ENCODE data around the gene GAPVD1.

The GAPVD1 gene

GRCh38 chr9:125410522-125410894 is 148.9 kb downstream of the GAPVD1 start:
- no peak overlapping the region for H4K91ac ChIP-seq (ENCODE audit: low read depth, low read length)
- no peak overlapping the region for H3K18ac ChIP-seq (ENCODE audit: low read length)
- H3K79me1 ChIP-seq (ENCODE audit: low read length), result peaks cover 7% of the 10 kb centered on the region
- no peak overlapping the region for H2AFZ ChIP-seq (ENCODE audit: insufficient read depth, low read length, poor library complexity)
- H3K9me3 ChIP-seq (ENCODE audit: insufficient read depth, low read depth, low read length), result peaks cover 3% of the 10 kb centered on the region
- no peaks in the 10 kb centered on the region for H3K27me3 ChIP-seq (ENCODE audit: insufficient read depth, low read length)
- H3K4ac ChIP-seq (ENCODE audit: low read depth, low read length), result no peak overlapping the region
- no CpG with 5 or more reads among the region's 24 CpGs for WGBS (ENCODE audit: extremely low coverage, insufficient coverage, insufficient read length)
- no peak overlapping the region for H3K4me2 ChIP-seq (ENCODE audit: low read length)
- H3K4me1 ChIP-seq (ENCODE audit: control insufficient read depth in 1 of 2, insufficient read depth in 2 of 2, low read length in 2 of 2), result peaks cover 0 to 3% of the 10 kb centered on the region in 2 experiments
- H4K8ac ChIP-seq (ENCODE audit: low read depth, low read length), result no peak overlapping the region
- peaks cover 7% of the 10 kb centered on the region for H3K79me2 ChIP-seq (ENCODE audit: control insufficient read depth, insufficient read depth, low read length, poor library complexity)
- H3K36me3 ChIP-seq (ENCODE audit: control insufficient read depth in 1 of 2, insufficient read depth in 2 of 2, low read length in 2 of 2), result no peaks in the 10 kb centered on the region
- no peak overlapping the region for H2BK120ac ChIP-seq (ENCODE audit: insufficient read depth, low read length, poor library complexity)
- H3K14ac ChIP-seq (ENCODE audit: low read length), result no peak overlapping the region
- H3K27ac ChIP-seq (ENCODE audit: low read depth, low read length), result no peak overlapping the region
- no peak overlapping the region for H2BK12ac ChIP-seq (ENCODE audit: low read length)
- no peak overlapping the region for H3K9ac ChIP-seq (ENCODE audit: low read length)
- H3K4me3 ChIP-seq (ENCODE audit: low read depth, low read length), result no peak overlapping the region
- H3K23ac ChIP-seq (ENCODE audit: low read length), result no peak overlapping the region
- H4K12ac ChIP-seq (ENCODE audit: low read depth, low read length), result no peak overlapping the region
- no peak overlapping the region for H2AK5ac ChIP-seq (ENCODE audit: low read length)
- DNase-seq, result no peak
- H2BK5ac ChIP-seq (ENCODE audit: low read depth, low read length, poor library complexity), result no peak overlapping the region

DNA sequence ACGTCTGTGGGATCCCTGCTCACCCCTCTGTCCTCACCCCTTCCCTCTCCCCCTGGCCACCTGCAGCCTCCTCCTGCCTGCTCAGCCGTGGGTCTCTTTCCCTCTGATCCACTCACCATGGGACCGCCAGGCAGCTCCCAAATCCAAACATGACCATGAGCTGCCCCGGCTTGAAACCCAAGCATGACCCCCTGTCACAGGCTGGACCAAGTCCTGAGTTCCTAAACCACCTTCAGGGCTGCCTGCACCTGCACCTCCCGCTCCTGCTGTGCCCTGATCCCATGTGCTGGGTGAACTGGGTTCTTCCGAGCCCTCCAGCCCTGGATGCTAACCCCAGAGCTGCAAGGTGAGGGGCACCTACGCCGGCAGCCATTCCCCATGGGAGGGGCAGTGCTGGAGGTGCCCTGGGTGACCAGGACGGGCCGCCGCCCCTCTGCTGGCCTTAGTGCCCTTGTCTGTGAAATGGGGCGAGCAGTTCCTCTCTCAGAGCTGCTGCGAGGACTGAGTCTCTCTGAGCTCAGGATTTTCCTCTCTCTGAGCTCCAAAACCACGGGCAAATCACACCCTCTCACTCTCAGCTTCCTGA is 149.6 kb downstream of the GAPVD1 start:
- Histone ChIP-seq H3K4ac (ENCODE audit: low read depth, low read length) (no peak overlapping the region), H3K4me2 (ENCODE audit: low read length) (no peak overlapping the region)

GRCh38 chr9:125412166-125412565 is 150.5 kb downstream of the GAPVD1 start:
- no peak overlapping the region for H2AFZ ChIP-seq (ENCODE audit: insufficient read depth, low read length, poor library complexity)
- no peak overlapping the region for H2BK120ac ChIP-seq (ENCODE audit: insufficient read depth, low read length, poor library complexity)
- H4K12ac ChIP-seq (ENCODE audit: low read depth, low read length), result no peak overlapping the region
- H3K14ac ChIP-seq (ENCODE audit: low read length), result no peak overlapping the region
- no peaks in the 10 kb centered on the region for H3K27me3 ChIP-seq (ENCODE audit: insufficient read depth, low read length)
- no peak overlapping the region for H3K9ac ChIP-seq (ENCODE audit: low read length)
- no peak overlapping the region for H3K27ac ChIP-seq (ENCODE audit: low read depth, low read length)
- H3K79me1 ChIP-seq (ENCODE audit: low read length), result peaks cover 7% of the 10 kb centered on the region
- no peak overlapping the region for H4K8ac ChIP-seq (ENCODE audit: low read depth, low read length)
- H2BK12ac ChIP-seq (ENCODE audit: low read length), result no peak overlapping the region
- H3K36me3 ChIP-seq (ENCODE audit: control insufficient read depth in 1 of 2, insufficient read depth in 2 of 2, low read length in 2 of 2), result no peaks in the 10 kb centered on the region
- WGBS (ENCODE audit: extremely low coverage, insufficient coverage, insufficient read length), result no CpG with 5 or more reads among the region's 10 CpGs
- H3K4ac ChIP-seq (ENCODE audit: low read depth, low read length), result no peak overlapping the region
- H3K23ac ChIP-seq (ENCODE audit: low read length), result no peak overlapping the region
- no peak overlapping the region for H3K4me3 ChIP-seq (ENCODE audit: low read depth, low read length)
- peaks cover 0 to 3% of the 10 kb centered on the region in 2 experiments for H3K4me1 ChIP-seq (ENCODE audit: control insufficient read depth in 1 of 2, insufficient read depth in 2 of 2, low read length in 2 of 2)
- H3K4me2 ChIP-seq (ENCODE audit: low read length), result no peak overlapping the region
- no peak overlapping the region for H3K18ac ChIP-seq (ENCODE audit: low read length)
- no peak overlapping the region for H2BK5ac ChIP-seq (ENCODE audit: low read depth, low read length, poor library complexity)
- H3K9me3 ChIP-seq (ENCODE audit: insufficient read depth, low read depth, low read length), result peaks cover 3% of the 10 kb centered on the region
- H4K91ac ChIP-seq (ENCODE audit: low read depth, low read length), result no peak overlapping the region
- DNase-seq, result peak; percentile 70 to 80
- H3K79me2 ChIP-seq (ENCODE audit: control insufficient read depth, insufficient read depth, low read length, poor library complexity), result peaks cover 7% of the 10 kb centered on the region
- no peak overlapping the region for H2AK5ac ChIP-seq (ENCODE audit: low read length)

More for the DNA sequence above, 149.6 kb downstream of the GAPVD1 start:
- Histone ChIP-seq H2BK5ac (ENCODE audit: low read depth, low read length, poor library complexity) (no peak overlapping the region), H3K9me3 (ENCODE audit: insufficient read depth, low read depth, low read length) (peaks cover 3% of the 10 kb centered on the region), H3K4me3 (ENCODE audit: low read depth, low read length) (no peak overlapping the region), H2BK120ac (ENCODE audit: insufficient read depth, low read length, poor library complexity) (no peak overlapping the region), H2BK12ac (ENCODE audit: low read length) (no peak overlapping the region), H3K27ac (ENCODE audit: low read depth, low read length) (no peak overlapping the region), H3K79me2 (ENCODE audit: control insufficient read depth, insufficient read depth, low read length, poor library complexity) (peaks cover 7% of the 10 kb centered on the region), H4K8ac (ENCODE audit: low read depth, low read length) (no peak overlapping the region), H2AFZ (ENCODE audit: insufficient read depth, low read length, poor library complexity) (no peak overlapping the region), H3K18ac (ENCODE audit: low read length) (no peak overlapping the region), H3K23ac (ENCODE audit: low read length) (no peak overlapping the region), H3K79me1 (ENCODE audit: low read length) (peaks cover 7% of the 10 kb centered on the region), H4K91ac (ENCODE audit: low read depth, low read length) (no peak overlapping the region), H4K12ac (ENCODE audit: low read depth, low read length) (no peak overlapping the region), H3K27me3 (ENCODE audit: insufficient read depth, low read length) (no peaks in the 10 kb centered on the region), H3K14ac (ENCODE audit: low read length) (no peak overlapping the region), H3K4me1 (ENCODE audit: control insufficient read depth in 1 of 2, insufficient read depth in 2 of 2, low read length in 2 of 2) (peaks cover 0 to 3% of the 10 kb centered on the region in 2 experiments), H3K36me3 (ENCODE audit: control insufficient read depth in 1 of 2, insufficient read depth in 2 of 2, low read length in 2 of 2) (no peaks in the 10 kb centered on the region), H3K9ac (ENCODE audit: low read length) (no peak overlapping the region), H2AK5ac (ENCODE audit: low read length) (no peak overlapping the region)
- no CpG with 5 or more reads among the region's 14 CpGs for WGBS (ENCODE audit: extremely low coverage, insufficient coverage, insufficient read length)
- DNase-seq, result no peak

- DNase-seq, result no peak
- Histone ChIP-seq H3K9me3 (ENCODE audit: insufficient read depth, low read depth, low read length) (peaks cover 3% of the 10 kb centered on the region), H3K14ac (ENCODE audit: low read length) (no peak overlapping the region), H3K79me1 (ENCODE audit: low read length) (peaks cover 1% of the 10 kb centered on the region), H3K79me2 (ENCODE audit: control insufficient read depth, insufficient read depth, low read length, poor library complexity) (peaks cover under 1% of the 10 kb centered on the region), H2AK5ac (ENCODE audit: low read length) (no peak overlapping the region), H4K91ac (ENCODE audit: low read depth, low read length) (no peak overlapping the region), H2BK12ac (ENCODE audit: low read length) (no peak overlapping the region), H3K23ac (ENCODE audit: low read length) (no peak overlapping the region), H3K9ac (ENCODE audit: low read length) (no peak overlapping the region), H3K4me1 (ENCODE audit: control insufficient read depth in 1 of 2, insufficient read depth in 2 of 2, low read length in 2 of 2) (peaks cover 0 to under 1% of the 10 kb centered on the region in 2 experiments), H2BK5ac (ENCODE audit: low read depth, low read length, poor library complexity) (no peak overlapping the region), H4K8ac (ENCODE audit: low read depth, low read length) (no peak overlapping the region), H3K27me3 (ENCODE audit: insufficient read depth, low read length) (no peaks in the 10 kb centered on the region), H3K4me2 (ENCODE audit: low read length) (no peak overlapping the region), H3K4me3 (ENCODE audit: low read depth, low read length) (no peak overlapping the region), H3K4ac (ENCODE audit: low read depth, low read length) (no peak overlapping the region), H3K18ac (ENCODE audit: low read length) (no peak overlapping the region), H4K12ac (ENCODE audit: low read depth, low read length) (no peak overlapping the region), H2AFZ (ENCODE audit: insufficient read depth, low read length, poor library complexity) (no peak overlapping the region), H3K36me3 (ENCODE audit: control insufficient read depth in 1 of 2, insufficient read depth in 2 of 2, low read length in 2 of 2) (no peaks in the 10 kb centered on the region), H3K27ac (ENCODE audit: low read depth, low read length) (no peak overlapping the region), H2BK120ac (ENCODE audit: insufficient read depth, low read length, poor library complexity) (no peak overlapping the region)
- WGBS (ENCODE audit: extremely low coverage, insufficient coverage, insufficient read length), result no CpG with 5 or more reads among the region's 8 CpGs
Measured at GRCh38 chr9:125413579-125413978, 152.0 kb downstream of the GAPVD1 start.
